Measurements from ENCODE around the gene CAPN1.
"Not testable (repeated sequence)": the region's sequence is repeated elsewhere in the genome, so short reads cannot be mapped to it uniquely, and the experiment has no call there.

Gene CAPN1

GRCh38 chr11:65181569-65182257, at the start of gene CAPN1:
CAPN1 (plus strand) TSS chr11:65181928; CDS start chr11:65182702, 774 bp downstream.
- peak; percentile 99 for DNase-seq

- DNase-seq = no peak
Measured at GRCh38 chr11:65132238-65132987, 49.3 kb upstream of the CAPN1 start.

GRCh38 chr11:65132988-65133700, 48.6 kb upstream of the CAPN1 start:
- DNase-seq = peak; percentile 69

GRCh38 chr11:65133724-65134123, 48.0 kb upstream of the CAPN1 start:
- no peak for DNase-seq

GRCh38 chr11:65134240-65134951, 47.3 kb upstream of the CAPN1 start, which contains the start of gene SYVN1:
SYVN1 (minus strand) TSS chr11:65134519; CDS start chr11:65133601, 918 bp downstream.
- peak; percentile 92 for DNase-seq

- DNase-seq = peak; percentile 98
Measured at GRCh38 chr11:65134952-65135632, 46.6 kb upstream of the CAPN1 start.

- no peak for DNase-seq
Measured at GRCh38 chr11:65135633-65136145, 46.0 kb upstream of the CAPN1 start.

- no peak for DNase-seq
Measured at GRCh38 chr11:65136515-65137096, 45.1 kb upstream of the CAPN1 start.

GRCh38 chr11:65141896-65142494, 39.7 kb upstream of the CAPN1 start:
- DNase-seq = no peak

- no peak for DNase-seq
Measured at GRCh38 chr11:65147352-65148075, 34.2 kb upstream of the CAPN1 start.

- no peak for DNase-seq
Measured at GRCh38 chr11:65148657-65149056, 33.1 kb upstream of the CAPN1 start.

- not testable (repeated sequence) for DNase-seq
Measured at GRCh38 chr11:65150131-65150508, 31.6 kb upstream of the CAPN1 start.

- DNase-seq = peak; percentile 98
Measured at GRCh38 chr11:65150509-65151299, 31.0 kb upstream of the CAPN1 start.

GRCh38 chr11:65151331-65151899, 30.3 kb upstream of the CAPN1 start:
- no peak for DNase-seq

- DNase-seq = no peak
Measured at GRCh38 chr11:65152122-65152521, 29.6 kb upstream of the CAPN1 start.

GRCh38 chr11:65156256-65156655, 25.5 kb upstream of the CAPN1 start:
- no peak for DNase-seq

GRCh38 chr11:65156926-65157325, 24.8 kb upstream of the CAPN1 start:
- no peak for DNase-seq

- no peak for DNase-seq
Measured at GRCh38 chr11:65157336-65157735, 24.4 kb upstream of the CAPN1 start.

- DNase-seq = no peak
Measured at GRCh38 chr11:65159012-65159411, 22.7 kb upstream of the CAPN1 start.
